DOHH2 (cell line): ENCODE results near the gene CAB39.
A peak's percentile ranks its signal among the peaks of the same experiment; 100 is the strongest.

Experiments
- H3F3A ChIP-seq: fragments of 200-600 bp; sonication (generic), shearing (Covaris generic); 2 replicates; pipeline ENCODE4 v1.6.0; 2016; ENCODE audit warnings: antibody characterized with exemption, mild to moderate bottlenecking; ENCODE audit not compliant: control insufficient read depth, insufficient read depth
- H3K27ac ChIP-seq: fragments of 200-600 bp; sonication (generic); 2 replicates; pipeline ENCODE4 v1.5.1; 2014; ENCODE audit warnings: low read depth, mild to moderate bottlenecking, low read length, moderate library complexity
- H3K27me3 ChIP-seq: fragments of 200-600 bp; sonication (generic); 2 replicates; pipeline ENCODE4 v1.6.1; 2014; ENCODE audit warnings: mild to moderate bottlenecking, low read length, mixed read lengths; ENCODE audit not compliant: control insufficient read depth
- H3K36me3 ChIP-seq: fragments of 200-600 bp; sonication (generic); 2 replicates; pipeline ENCODE4 v1.6.1; 2014; ENCODE audit warnings: mild to moderate bottlenecking, low read length, moderate library complexity, mixed read lengths; ENCODE audit not compliant: control insufficient read depth
- H3K4me1 ChIP-seq: fragments of 200-600 bp; sonication (generic); 2 replicates; pipeline ENCODE4 v1.6.1; 2014; ENCODE audit warnings: mild to moderate bottlenecking, low read length, mixed read lengths; ENCODE audit not compliant: control insufficient read depth
- H3K4me2 ChIP-seq: fragments of 200-600 bp; sonication (generic); 2 replicates; pipeline ENCODE4 v1.6.0; 2014; ENCODE audit warnings: mild to moderate bottlenecking, low read length, moderate library complexity
- H3K4me3 ChIP-seq: fragments of 200-600 bp; sonication (generic); 2 replicates; pipeline ENCODE4 v1.5.1; 2014; ENCODE audit warnings: mild to moderate bottlenecking, low read length, mixed read lengths
- H3K79me2 ChIP-seq: fragments of 200-600 bp; sonication (generic); 2 replicates; pipeline ENCODE4 v1.6.1; 2014; ENCODE audit warnings: mild to moderate bottlenecking, low read length, mixed read lengths; ENCODE audit not compliant: control insufficient read depth
- H3K9me2 ChIP-seq: fragments of 200-600 bp; sonication (generic); replicated peaks from 2 replicates; pipeline ENCODE4 v1.6.1; 2014; ENCODE audit warnings: mild to moderate bottlenecking, low read length, mixed read lengths; ENCODE audit not compliant: control insufficient read depth
- H3K9me3 ChIP-seq: fragments of 200-600 bp; sonication (generic); 2 replicates; pipeline ENCODE4 v1.6.1; 2014; ENCODE audit warnings: antibody characterized with exemption, low read length, mixed read lengths; ENCODE audit not compliant: control insufficient read depth, insufficient read depth
- H4K20me1 ChIP-seq: fragments of 200-600 bp; sonication (generic); 2 replicates; pipeline ENCODE4 v1.6.0; 2014; ENCODE audit warnings: low read depth, mild to moderate bottlenecking, antibody characterized with exemption, low read length, moderate library complexity; ENCODE audit not compliant: control insufficient read depth, insufficient read depth
- EZH2phosphoT487 ChIP-seq: fragments of 200-600 bp; sonication (generic); IDR thresholded peaks from 2 replicates; pipeline ENCODE4 v1.6.1; 2017; ENCODE audit warnings: borderline replicate concordance, mild to moderate bottlenecking, antibody characterized with exemption, low read length, moderate library complexity, mixed read lengths
- TF ChIP-seq, protein P1 (sequence below): fragments of 200-600 bp; sonication (generic); IDR thresholded peaks from one replicate; pipeline ENCODE4 v1.5.1; 2014; ENCODE audit warnings: antibody characterized with exemption, mild to moderate bottlenecking, low read depth, low read length; ENCODE audit not compliant: poor library complexity, severe bottlenecking

Gene CAB39

DNA sequence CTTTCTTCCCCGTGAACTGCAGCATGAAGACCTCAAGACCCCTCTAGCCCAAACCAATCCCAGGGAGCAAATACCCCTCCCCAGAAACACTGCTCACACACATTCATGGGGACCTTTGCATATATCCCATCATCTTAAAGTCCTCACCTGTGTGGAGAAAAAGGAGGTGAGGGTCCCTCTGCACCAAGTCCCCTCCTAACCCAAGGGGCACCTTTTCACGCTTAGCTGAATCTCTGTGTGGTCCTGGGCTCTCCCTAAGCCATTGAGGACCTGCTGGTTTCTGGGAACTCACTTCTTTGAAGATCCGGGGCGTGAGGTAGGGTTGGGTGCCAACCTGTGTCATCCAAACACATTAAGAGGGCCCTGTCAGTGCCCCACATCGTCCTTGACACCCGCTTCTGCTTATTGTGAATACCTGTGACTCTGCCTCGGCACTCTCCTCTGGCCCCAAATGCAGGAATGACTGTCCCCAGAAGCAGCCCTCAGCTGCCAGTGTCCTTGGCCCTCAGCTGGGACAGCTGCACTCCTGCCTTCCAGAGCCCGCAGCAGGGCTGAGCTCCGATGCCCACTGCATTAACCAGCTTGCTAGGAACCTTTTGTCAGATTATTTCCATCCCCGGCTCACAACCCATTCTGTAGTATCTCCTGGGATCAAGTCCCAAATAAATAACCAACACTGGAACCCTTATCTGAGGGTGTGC, 110.8 kb downstream of the CAB39 start:
- no peaks in the 10 kb centered on the region for H3K9me2 ChIP-seq
- peaks cover 5% of the 10 kb centered on the region; the same call in 1 of the 2 replicates for H3K36me3 ChIP-seq

DNA sequence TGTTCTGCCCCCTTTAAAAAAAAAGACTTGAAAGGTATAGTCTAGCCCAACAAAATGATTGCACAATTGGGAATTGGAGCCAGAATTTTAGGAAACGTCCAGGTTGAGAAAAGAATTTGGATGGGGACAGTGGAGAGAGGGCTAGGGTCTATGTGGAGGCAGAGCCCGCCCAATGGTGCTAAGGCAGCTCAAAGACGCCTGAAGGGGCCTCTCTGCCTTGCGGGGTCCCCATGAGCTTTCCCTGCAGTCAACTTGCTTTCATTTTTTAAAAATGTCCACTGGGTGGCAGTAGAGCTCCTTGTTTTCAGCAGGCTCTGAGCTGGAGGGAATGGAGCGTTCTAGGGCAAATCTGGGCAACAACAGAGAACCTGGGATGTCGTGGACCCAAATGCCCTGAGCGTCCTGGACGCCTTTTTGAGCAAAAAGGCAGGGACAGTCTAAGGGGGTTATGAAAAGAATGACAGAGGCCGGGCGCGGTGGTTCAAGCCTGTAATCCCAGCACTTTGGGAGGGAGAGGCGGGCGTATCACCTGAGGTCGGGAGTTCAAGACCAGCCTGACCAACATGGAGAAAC, 111.8 kb downstream of the CAB39 start:
- Histone ChIP-seq H3K4me1 (0 out of 2 replicates have a peak, but pooled peaks cover 3% of the 10 kb centered on the region), H3K36me3 (no peaks in the 10 kb centered on the region), H3K9me3 (no peaks in the 10 kb centered on the region), H3K4me3 (no peak overlapping the region), H3K27ac (no peak overlapping the region), H3F3A (no peaks in the 10 kb centered on the region), H3K4me2 (no peak overlapping the region), H3K9me2 (no peaks in the 10 kb centered on the region), H3K27me3 (peaks cover 12% of the 10 kb centered on the region), H4K20me1 (no peaks in the 10 kb centered on the region), H3K79me2 (no peaks in the 10 kb centered on the region)
- TF ChIP-seq EZH2phosphoT487: no peak
- TF ChIP-seq, protein P1, sequence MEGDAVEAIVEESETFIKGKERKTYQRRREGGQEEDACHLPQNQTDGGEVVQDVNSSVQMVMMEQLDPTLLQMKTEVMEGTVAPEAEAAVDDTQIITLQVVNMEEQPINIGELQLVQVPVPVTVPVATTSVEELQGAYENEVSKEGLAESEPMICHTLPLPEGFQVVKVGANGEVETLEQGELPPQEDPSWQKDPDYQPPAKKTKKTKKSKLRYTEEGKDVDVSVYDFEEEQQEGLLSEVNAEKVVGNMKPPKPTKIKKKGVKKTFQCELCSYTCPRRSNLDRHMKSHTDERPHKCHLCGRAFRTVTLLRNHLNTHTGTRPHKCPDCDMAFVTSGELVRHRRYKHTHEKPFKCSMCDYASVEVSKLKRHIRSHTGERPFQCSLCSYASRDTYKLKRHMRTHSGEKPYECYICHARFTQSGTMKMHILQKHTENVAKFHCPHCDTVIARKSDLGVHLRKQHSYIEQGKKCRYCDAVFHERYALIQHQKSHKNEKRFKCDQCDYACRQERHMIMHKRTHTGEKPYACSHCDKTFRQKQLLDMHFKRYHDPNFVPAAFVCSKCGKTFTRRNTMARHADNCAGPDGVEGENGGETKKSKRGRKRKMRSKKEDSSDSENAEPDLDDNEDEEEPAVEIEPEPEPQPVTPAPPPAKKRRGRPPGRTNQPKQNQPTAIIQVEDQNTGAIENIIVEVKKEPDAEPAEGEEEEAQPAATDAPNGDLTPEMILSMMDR: peak; percentile 66

More for the DNA sequence above, 110.8 kb downstream of the CAB39 start:
- H3K9me3 ChIP-seq: no peaks in the 10 kb centered on the region
- TF ChIP-seq, protein P1: no peak
- no peak for TF ChIP-seq EZH2phosphoT487
- H3F3A ChIP-seq: no peaks in the 10 kb centered on the region
- H4K20me1 ChIP-seq: no peaks in the 10 kb centered on the region
- no peaks in the 10 kb centered on the region for H3K79me2 ChIP-seq
- H3K27me3 ChIP-seq: peaks cover 12% of the 10 kb centered on the region
- no peak overlapping the region for H3K4me2 ChIP-seq
- no peak overlapping the region for H3K27ac ChIP-seq
- no peak overlapping the region for H3K4me3 ChIP-seq
- H3K4me1 ChIP-seq: 0 out of 2 replicates have a peak, but pooled peaks cover 3% of the 10 kb centered on the region

DNA sequence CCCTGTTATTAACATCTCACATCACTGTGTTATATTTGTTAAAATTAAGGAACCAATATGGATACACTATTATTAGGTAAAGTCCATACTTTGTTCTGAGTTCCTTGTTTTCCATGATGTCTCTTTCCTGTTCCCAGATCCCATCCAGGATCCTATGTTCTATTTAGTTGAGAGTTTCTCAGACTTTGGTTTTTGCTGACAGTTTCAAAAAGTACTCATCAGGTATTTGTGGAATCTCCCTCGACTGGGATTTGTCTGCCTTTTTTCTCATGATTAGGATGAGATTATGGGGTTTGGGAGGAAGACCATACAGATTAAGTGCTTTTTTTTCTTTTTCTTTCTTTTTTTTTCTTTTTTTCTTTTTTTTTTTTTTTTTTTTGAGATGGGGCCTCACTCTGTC, 112.7 kb downstream of the CAB39 start:
- Histone ChIP-seq H3K27ac (no peak overlapping the region), H3K4me2 (no peak overlapping the region), H3K79me2 (no peaks in the 10 kb centered on the region), H4K20me1 (no peaks in the 10 kb centered on the region), H3K9me3 (no peaks in the 10 kb centered on the region), H3K9me2 (no peaks in the 10 kb centered on the region), H3K27me3 (peaks cover 15% of the 10 kb centered on the region), H3K4me1 (0 out of 2 replicates have a peak, but pooled peaks cover 3% of the 10 kb centered on the region), H3F3A (no peaks in the 10 kb centered on the region), H3K4me3 (no peak overlapping the region), H3K36me3 (no peaks in the 10 kb centered on the region)
- no peak for TF ChIP-seq EZH2phosphoT487
- TF ChIP-seq, protein P1: no peak
